HG02678 (cell line): ENCODE results near the gene AIFM1.

ENCODE experiments used
- ATAC-seq: cut with Tn5 transposase; IDR thresholded peaks from one replicate; pipeline ENCODE4 v1.9.1; 2021; ENCODE audit warnings: mild to moderate bottlenecking, moderate library complexity; ENCODE audit not compliant: unreplicated experiment

The AIFM1 gene

DNA sequence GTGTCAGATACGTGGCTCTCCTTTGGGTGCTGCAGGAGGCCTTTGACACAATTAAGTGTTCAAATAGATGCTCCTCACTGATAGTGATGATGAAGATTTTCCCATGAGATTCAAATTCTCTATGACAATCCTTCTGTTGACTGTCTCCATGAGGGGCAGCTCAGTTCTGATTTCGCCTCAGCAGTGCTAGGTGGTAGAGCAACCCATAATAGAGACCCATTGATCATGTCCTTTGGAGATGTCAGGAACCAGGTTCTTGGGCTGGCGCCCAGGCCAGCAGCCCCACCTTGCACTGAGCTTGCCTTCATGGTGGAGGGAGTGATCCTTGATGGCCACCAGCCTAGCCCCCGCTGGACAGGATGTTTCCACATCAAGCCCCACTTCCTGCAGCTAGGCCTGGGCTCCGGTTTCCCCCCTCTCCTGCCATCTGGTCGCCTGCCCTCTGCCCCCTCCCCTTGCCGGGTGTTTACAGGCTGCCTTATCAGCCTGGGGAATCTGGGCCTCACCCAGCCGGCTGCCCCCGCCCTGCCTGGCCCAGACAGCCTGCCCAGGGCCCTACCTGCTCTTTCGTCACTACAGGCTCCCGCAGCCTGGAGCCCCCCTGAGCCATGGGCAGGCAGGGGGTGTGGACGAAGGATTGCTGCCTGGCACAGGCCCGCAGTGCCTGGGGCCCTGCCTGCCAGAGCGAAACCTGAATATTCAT, 68.0 kb downstream of the AIFM1 start:
- no peak for ATAC-seq

DNA sequence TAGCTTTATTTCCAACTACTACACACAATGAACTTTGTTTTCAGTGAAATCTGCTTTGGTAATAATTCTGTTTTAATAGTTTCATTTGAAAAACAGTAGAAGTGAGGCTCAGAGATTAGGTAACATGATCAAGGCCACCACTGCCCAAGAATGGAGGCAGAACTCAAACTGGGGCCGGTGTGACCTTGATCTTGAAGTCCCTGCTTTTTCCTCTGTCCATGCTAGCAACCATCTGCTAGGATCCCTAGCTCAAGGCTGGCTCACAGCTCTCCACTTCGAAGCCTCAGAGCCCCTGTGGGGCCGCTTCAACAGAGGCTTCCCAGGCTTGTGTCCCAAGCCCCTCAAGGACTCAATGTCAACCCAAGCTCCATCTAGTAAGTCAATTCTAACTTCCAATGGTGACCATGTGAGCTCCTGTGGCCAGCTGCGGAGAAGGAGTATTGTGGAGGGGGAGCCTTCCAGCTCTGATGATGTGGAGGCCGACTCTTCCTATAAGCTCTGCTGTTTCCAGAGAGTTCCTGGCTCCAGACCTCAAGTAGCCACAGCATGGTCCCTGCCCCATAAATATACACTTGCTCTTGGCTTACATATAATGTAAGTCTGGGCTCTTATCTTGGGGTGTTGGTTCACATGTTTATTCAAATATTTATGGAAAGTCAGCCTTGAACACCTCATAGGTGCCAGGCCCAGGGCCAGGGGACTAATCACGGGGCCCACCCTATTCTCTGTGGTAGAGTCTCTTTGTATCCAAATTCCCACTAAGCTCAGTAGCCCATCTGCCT, 70.2 kb downstream of the AIFM1 start:
- no peak for ATAC-seq

- no peak for ATAC-seq
Measured at GRCh38 chrX:130094696-130095095, 70.9 kb downstream of the AIFM1 start.

DNA sequence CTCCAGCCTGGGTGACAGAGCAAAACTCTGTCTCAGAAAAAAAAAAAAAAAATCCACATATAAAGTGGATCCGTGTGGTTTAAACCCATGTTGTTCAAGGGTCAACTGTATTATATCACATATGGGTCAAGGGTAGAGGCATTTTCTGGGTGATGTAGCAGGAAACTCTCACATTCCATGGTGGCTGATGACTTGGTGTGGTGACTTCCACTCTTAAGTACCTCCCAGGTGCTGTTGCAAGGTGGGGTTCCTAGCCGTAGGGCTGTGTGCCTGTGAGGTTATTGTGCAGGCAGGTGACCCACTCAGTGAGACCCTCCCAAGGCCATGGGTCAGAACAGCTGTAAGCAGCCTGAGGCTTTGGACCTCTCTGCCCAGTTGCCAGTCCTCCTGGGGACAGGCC, 72.4 kb downstream of the AIFM1 start:
- no peak for ATAC-seq

DNA sequence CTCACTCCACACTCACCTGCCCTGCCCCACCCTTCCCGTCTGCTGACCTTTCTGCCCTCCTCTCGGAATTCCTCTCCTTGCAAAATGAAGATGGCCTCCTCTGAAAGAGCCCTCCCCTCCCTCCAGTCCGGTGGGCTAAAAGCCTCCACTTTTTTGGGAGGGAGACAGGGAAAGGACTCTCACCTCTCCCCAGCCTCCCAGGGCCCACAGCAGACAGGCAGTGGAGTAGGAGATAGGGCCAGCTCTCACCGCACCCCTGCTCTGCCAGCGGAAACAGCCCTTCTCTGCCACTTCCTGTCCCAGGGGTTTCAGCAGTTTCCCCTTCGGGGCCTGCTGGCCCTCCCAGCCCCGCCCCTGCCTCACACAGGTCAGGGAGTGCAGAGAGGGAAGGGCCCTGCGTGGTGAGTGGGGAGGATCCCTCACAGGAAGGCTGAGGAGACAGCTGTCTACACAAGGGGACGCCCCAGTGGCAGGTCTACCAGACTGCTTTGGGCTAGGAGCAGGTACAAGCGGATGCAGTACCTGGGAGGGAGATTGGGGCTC, 73.6 kb downstream of the AIFM1 start:
- peak; percentile 99 for ATAC-seq

- no peak for ATAC-seq
Measured at GRCh38 chrX:130090364-130090763, 75.3 kb downstream of the AIFM1 start.

GRCh38 chrX:130086447-130087206, 79.0 kb downstream of the AIFM1 start:
- ATAC-seq: peak; percentile 45

- ATAC-seq: no peak
Measured at GRCh38 chrX:130085551-130086446, 79.8 kb downstream of the AIFM1 start.

DNA sequence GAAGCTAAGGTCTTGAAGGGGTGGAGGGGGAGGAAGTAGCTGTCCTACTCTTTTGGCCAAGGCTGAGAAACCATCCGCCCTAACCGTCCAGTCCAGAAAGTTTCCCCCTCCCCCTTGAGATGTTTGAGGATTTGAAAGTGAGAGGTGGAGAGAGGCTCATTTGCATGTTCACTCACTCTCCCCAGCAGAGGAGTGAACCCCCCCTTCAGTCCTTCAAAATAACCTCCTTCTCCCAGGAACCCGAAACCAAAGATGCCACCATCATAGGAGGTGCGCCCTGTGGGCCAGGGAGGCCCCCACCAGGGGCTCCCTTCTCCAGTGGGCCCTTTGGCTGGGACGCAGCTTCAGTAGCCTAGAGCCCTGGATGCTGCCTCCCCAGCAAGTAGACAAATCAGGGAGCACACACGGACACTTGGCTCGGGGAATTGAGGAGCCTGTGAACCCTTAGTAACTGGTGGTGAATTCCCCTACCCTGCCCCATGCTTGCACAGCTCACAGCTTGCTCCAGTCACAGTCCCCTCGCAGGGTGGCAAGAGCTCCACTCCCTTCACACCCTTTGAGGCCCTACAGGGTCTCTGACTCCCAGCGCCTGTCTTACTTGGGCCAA, 80.9 kb downstream of the AIFM1 start:
- ATAC-seq: peak; percentile 35

DNA sequence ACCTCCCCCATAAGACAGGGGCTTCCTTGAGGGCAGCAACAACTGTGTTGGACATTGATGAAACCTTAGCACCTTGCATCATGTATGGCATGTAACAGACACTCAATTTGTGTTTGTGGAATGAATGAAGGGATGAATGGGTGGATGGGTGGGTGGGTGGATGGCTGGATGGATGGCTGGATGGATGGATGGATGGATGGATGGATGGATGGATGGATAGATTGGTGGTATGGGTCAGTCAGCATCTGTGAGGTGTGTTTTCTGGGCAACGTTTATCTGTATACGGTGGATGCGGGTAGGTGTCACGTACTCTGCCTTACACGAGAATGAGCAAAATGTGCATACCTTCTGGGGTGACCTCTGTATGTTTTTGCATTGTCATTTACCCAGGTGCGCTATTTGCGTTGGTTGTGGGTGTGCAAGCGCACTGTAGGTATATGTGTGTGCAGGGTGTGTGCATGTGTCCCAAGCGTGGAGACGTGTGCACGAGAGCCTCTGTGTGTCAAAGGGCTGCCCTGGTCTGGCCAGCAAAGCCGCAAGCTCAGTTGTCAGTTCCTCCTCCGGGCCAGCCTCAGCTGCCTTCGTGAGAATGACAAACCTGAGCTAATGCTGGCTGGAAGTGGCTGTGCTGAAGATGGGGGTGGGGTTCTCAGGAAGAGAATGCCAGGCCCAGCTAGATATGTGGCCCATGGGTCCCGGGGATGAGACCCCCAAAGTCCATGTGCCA, 81.8 kb downstream of the AIFM1 start:
- peak; percentile 29 for ATAC-seq

DNA sequence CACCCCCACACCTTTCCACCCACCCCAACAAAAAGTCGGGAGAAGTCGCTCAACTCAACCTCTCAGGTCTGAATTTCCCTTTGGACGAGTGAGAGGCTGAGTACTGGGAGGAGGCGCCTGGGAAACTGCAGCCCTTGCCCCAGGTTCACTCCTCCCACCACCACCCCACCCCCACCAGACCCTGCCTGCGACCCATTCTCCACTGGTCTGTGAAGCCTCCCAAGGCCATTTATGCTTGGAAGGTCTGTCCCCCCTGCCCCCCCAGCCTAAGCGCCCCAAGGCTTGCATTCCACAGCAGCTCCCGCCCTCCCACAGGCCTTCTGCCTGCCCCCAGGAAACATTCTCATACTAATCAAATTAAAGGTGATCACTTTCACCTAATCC, 82.5 kb downstream of the AIFM1 start:
- no peak for ATAC-seq

GRCh38 chrX:130082244-130083106, 83.2 kb downstream of the AIFM1 start:
- peak; percentile 58 for ATAC-seq

GRCh38 chrX:130081421-130082045, 84.1 kb downstream of the AIFM1 start:
- no peak for ATAC-seq

GRCh38 chrX:130080791-130081367, 84.8 kb downstream of the AIFM1 start:
- no peak for ATAC-seq

GRCh38 chrX:130079824-130080406, 85.7 kb downstream of the AIFM1 start:
- ATAC-seq: no peak
